ENCODE measurements around the gene TCERG1L.
"Not testable (repeated sequence)": the region's sequence is repeated elsewhere in the genome, so short reads cannot be mapped to it uniquely, and the experiment has no call there.

The TCERG1L gene

GRCh38 chr10:131180740-131181415, 130.6 kb downstream of the TCERG1L start:
- Histone ChIP-seq H3K4me3 (ENCODE audit: low read length) (no peak overlapping the region), H2AFZ (ENCODE audit: low read depth, low read length) (no peak overlapping the region), H3K27me3 (ENCODE audit: insufficient read depth, low read length) (no peaks in the 10 kb centered on the region), H3K4me1 (ENCODE audit: insufficient read depth, low read length) (no peaks in the 10 kb centered on the region), H3K36me3 (ENCODE audit: insufficient read depth, low read length) (no peaks in the 10 kb centered on the region), H3K9me3 (ENCODE audit: low read length) (no peaks in the 10 kb centered on the region)

GRCh38 chr10:131180086-131180485, 131.4 kb downstream of the TCERG1L start:
- no peaks in the 10 kb centered on the region for H3K4me1 ChIP-seq (ENCODE audit: insufficient read depth, low read length)
- H3K27me3 ChIP-seq (ENCODE audit: insufficient read depth, low read length): no peaks in the 10 kb centered on the region
- H3K9me3 ChIP-seq (ENCODE audit: low read length): no peaks in the 10 kb centered on the region
- no peak overlapping the region for H3K4me3 ChIP-seq (ENCODE audit: low read length)
- no peak overlapping the region for H2AFZ ChIP-seq (ENCODE audit: low read depth, low read length)
- H3K36me3 ChIP-seq (ENCODE audit: insufficient read depth, low read length): no peaks in the 10 kb centered on the region

- no peaks in the 10 kb centered on the region for H3K27me3 ChIP-seq (ENCODE audit: insufficient read depth, low read length)
- no peaks in the 10 kb centered on the region for H3K36me3 ChIP-seq (ENCODE audit: insufficient read depth, low read length)
- H3K4me1 ChIP-seq (ENCODE audit: insufficient read depth, low read length): no peaks in the 10 kb centered on the region
- H2AFZ ChIP-seq (ENCODE audit: low read depth, low read length): no peak overlapping the region
- H3K9me3 ChIP-seq (ENCODE audit: low read length): no peaks in the 10 kb centered on the region
- H3K4me3 ChIP-seq (ENCODE audit: low read length): no peak overlapping the region
Measured at GRCh38 chr10:131179361-131179760, 132.2 kb downstream of the TCERG1L start.

GRCh38 chr10:131178521-131179331, 132.8 kb downstream of the TCERG1L start:
- Histone ChIP-seq H3K4me1 (ENCODE audit: insufficient read depth, low read length) (no peaks in the 10 kb centered on the region), H2AFZ (ENCODE audit: low read depth, low read length) (no peak overlapping the region), H3K27me3 (ENCODE audit: insufficient read depth, low read length) (no peaks in the 10 kb centered on the region), H3K9me3 (ENCODE audit: low read length) (no peaks in the 10 kb centered on the region), H3K4me3 (ENCODE audit: low read length) (no peak overlapping the region), H3K36me3 (ENCODE audit: insufficient read depth, low read length) (no peaks in the 10 kb centered on the region)

GRCh38 chr10:131177431-131178327, 133.8 kb downstream of the TCERG1L start:
- Histone ChIP-seq H2AFZ (ENCODE audit: low read depth, low read length) (no peak overlapping the region), H3K4me1 (ENCODE audit: insufficient read depth, low read length) (no peaks in the 10 kb centered on the region), H3K4me3 (ENCODE audit: low read length) (no peak overlapping the region), H3K36me3 (ENCODE audit: insufficient read depth, low read length) (no peaks in the 10 kb centered on the region), H3K9me3 (ENCODE audit: low read length) (no peaks in the 10 kb centered on the region), H3K27me3 (ENCODE audit: insufficient read depth, low read length) (no peaks in the 10 kb centered on the region)

- Histone ChIP-seq H3K4me3 (ENCODE audit: low read length) (no peak overlapping the region), H2AFZ (ENCODE audit: low read depth, low read length) (no peak overlapping the region), H3K4me1 (ENCODE audit: insufficient read depth, low read length) (no peaks in the 10 kb centered on the region), H3K36me3 (ENCODE audit: insufficient read depth, low read length) (no peaks in the 10 kb centered on the region), H3K27me3 (ENCODE audit: insufficient read depth, low read length) (no peaks in the 10 kb centered on the region), H3K9me3 (ENCODE audit: low read length) (no peaks in the 10 kb centered on the region)
Measured at GRCh38 chr10:131176907-131177306, 134.6 kb downstream of the TCERG1L start.

GRCh38 chr10:131176324-131176723, 135.2 kb downstream of the TCERG1L start:
- H2AFZ ChIP-seq (ENCODE audit: low read depth, low read length); H3K4me1 ChIP-seq (ENCODE audit: insufficient read depth, low read length); H3K36me3 ChIP-seq (ENCODE audit: insufficient read depth, low read length); H3K27me3 ChIP-seq (ENCODE audit: insufficient read depth, low read length); H3K4me3 ChIP-seq (ENCODE audit: low read length); H3K9me3 ChIP-seq (ENCODE audit: low read length): not testable (repeated sequence)

GRCh38 chr10:131175891-131176290, 135.6 kb downstream of the TCERG1L start:
- H3K27me3 ChIP-seq (ENCODE audit: insufficient read depth, low read length): no peaks in the 10 kb centered on the region
- H2AFZ ChIP-seq (ENCODE audit: low read depth, low read length): no peak overlapping the region
- H3K4me1 ChIP-seq (ENCODE audit: insufficient read depth, low read length): no peaks in the 10 kb centered on the region
- H3K4me3 ChIP-seq (ENCODE audit: low read length): no peak overlapping the region
- no peaks in the 10 kb centered on the region for H3K9me3 ChIP-seq (ENCODE audit: low read length)
- H3K36me3 ChIP-seq (ENCODE audit: insufficient read depth, low read length): no peaks in the 10 kb centered on the region

- no peaks in the 10 kb centered on the region for H3K4me1 ChIP-seq (ENCODE audit: insufficient read depth, low read length)
- H3K36me3 ChIP-seq (ENCODE audit: insufficient read depth, low read length): no peaks in the 10 kb centered on the region
- no peaks in the 10 kb centered on the region for H3K9me3 ChIP-seq (ENCODE audit: low read length)
- no peaks in the 10 kb centered on the region for H3K27me3 ChIP-seq (ENCODE audit: insufficient read depth, low read length)
- H2AFZ ChIP-seq (ENCODE audit: low read depth, low read length): no peak overlapping the region
- H3K4me3 ChIP-seq (ENCODE audit: low read length): no peak overlapping the region
Measured at GRCh38 chr10:131174651-131175540, 136.6 kb downstream of the TCERG1L start.

- H3K9me3 ChIP-seq (ENCODE audit: low read length): no peaks in the 10 kb centered on the region
- no peak overlapping the region for H3K4me3 ChIP-seq (ENCODE audit: low read length)
- no peak overlapping the region for H2AFZ ChIP-seq (ENCODE audit: low read depth, low read length)
- H3K4me1 ChIP-seq (ENCODE audit: insufficient read depth, low read length): no peaks in the 10 kb centered on the region
- no peaks in the 10 kb centered on the region for H3K27me3 ChIP-seq (ENCODE audit: insufficient read depth, low read length)
- H3K36me3 ChIP-seq (ENCODE audit: insufficient read depth, low read length): no peaks in the 10 kb centered on the region
Measured at GRCh38 chr10:131174211-131174565, 137.3 kb downstream of the TCERG1L start.

- no peaks in the 10 kb centered on the region for H3K9me3 ChIP-seq (ENCODE audit: low read length)
- H3K4me3 ChIP-seq (ENCODE audit: low read length): no peak overlapping the region
- no peaks in the 10 kb centered on the region for H3K36me3 ChIP-seq (ENCODE audit: insufficient read depth, low read length)
- H3K4me1 ChIP-seq (ENCODE audit: insufficient read depth, low read length): no peaks in the 10 kb centered on the region
- H3K27me3 ChIP-seq (ENCODE audit: insufficient read depth, low read length): no peaks in the 10 kb centered on the region
- H2AFZ ChIP-seq (ENCODE audit: low read depth, low read length): no peak overlapping the region
Measured at GRCh38 chr10:131173484-131174210, 137.9 kb downstream of the TCERG1L start.

GRCh38 chr10:131172433-131172832, 139.1 kb downstream of the TCERG1L start:
- no peaks in the 10 kb centered on the region for H3K4me1 ChIP-seq (ENCODE audit: insufficient read depth, low read length)
- no peaks in the 10 kb centered on the region for H3K27me3 ChIP-seq (ENCODE audit: insufficient read depth, low read length)
- H3K36me3 ChIP-seq (ENCODE audit: insufficient read depth, low read length): no peaks in the 10 kb centered on the region
- H3K9me3 ChIP-seq (ENCODE audit: low read length): no peaks in the 10 kb centered on the region
- H3K4me3 ChIP-seq (ENCODE audit: low read length): no peak overlapping the region
- no peak overlapping the region for H2AFZ ChIP-seq (ENCODE audit: low read depth, low read length)

All from neuron (in vitro differentiated cells).